ENCODE data around the gene MIDN.

DNA sequence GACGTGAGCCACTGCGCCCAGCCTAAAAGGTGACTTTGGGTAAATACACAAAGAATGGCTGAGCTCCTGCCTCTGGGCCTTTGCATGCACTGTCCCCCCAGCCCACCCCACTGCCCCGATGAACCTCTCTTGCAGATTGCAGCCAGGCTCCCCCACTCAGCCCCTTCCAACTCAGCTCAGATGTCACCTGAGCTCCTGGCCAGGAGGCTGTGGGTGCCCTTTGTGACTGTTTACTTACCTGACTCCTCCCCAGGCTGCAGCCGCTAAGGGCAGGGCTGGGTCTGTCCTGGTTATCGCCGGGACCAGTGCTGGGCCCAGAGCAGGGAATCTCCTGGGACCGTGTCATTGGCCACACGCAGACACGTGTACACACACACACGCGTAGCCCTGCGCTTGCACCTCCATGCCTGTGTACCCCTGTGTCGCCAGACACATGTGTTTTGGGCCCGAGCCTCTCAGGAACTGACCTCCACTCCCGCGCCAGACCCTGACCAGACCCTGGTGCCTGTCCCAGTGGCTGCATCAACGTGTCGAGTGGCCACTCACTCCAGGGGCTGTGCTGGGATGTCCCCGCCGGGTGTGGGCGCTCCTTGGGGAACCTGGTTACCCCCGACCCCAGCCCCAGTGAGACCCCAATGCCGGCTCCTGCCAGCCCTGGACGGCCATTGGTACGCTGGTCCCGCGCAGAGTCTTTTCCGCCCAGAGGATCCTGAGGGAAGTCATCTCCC, 56.0 kb downstream of the MIDN start:
- no peak for TF ChIP-seq POLR2A (IDR thresholded peaks at IDR 0.05)
- TF ChIP-seq, protein P1, sequence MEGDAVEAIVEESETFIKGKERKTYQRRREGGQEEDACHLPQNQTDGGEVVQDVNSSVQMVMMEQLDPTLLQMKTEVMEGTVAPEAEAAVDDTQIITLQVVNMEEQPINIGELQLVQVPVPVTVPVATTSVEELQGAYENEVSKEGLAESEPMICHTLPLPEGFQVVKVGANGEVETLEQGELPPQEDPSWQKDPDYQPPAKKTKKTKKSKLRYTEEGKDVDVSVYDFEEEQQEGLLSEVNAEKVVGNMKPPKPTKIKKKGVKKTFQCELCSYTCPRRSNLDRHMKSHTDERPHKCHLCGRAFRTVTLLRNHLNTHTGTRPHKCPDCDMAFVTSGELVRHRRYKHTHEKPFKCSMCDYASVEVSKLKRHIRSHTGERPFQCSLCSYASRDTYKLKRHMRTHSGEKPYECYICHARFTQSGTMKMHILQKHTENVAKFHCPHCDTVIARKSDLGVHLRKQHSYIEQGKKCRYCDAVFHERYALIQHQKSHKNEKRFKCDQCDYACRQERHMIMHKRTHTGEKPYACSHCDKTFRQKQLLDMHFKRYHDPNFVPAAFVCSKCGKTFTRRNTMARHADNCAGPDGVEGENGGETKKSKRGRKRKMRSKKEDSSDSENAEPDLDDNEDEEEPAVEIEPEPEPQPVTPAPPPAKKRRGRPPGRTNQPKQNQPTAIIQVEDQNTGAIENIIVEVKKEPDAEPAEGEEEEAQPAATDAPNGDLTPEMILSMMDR (IDR thresholded peaks at IDR 0.05): no peak
